22Rv1 (cell line): ENCODE data around the gene DAP3.
"Not testable (repeated sequence)": the region's sequence is repeated elsewhere in the genome, so short reads cannot be mapped to it uniquely, and the experiment has no call there.

Source experiments
- H3K27ac ChIP-seq: fragments of 450-650 bp; 2 replicates; pipeline ENCODE4 v1.5.1; 2017
- CTCF ChIP-seq: fragments of 450-650 bp; IDR thresholded peaks from 2 replicates; pipeline ENCODE4 v1.5.1; 2017; ENCODE audit warnings: mild to moderate bottlenecking
- ZFX ChIP-seq: fragments of 450-650 bp; IDR thresholded peaks from 2 replicates; pipeline ENCODE4 v1.6.1; 2017; ENCODE audit warnings: antibody characterized with exemption, borderline replicate concordance

Gene DAP3

GRCh38 chr1:155649676-155650075 lies 39.2 kb upstream of the DAP3 start:
- TF ChIP-seq ZFX, result no peak
- no peak for TF ChIP-seq CTCF
- H3K27ac ChIP-seq, result no peak overlapping the region

GRCh38 chr1:155650231-155650757 lies 38.6 kb upstream of the DAP3 start:
- peak overlapping the region; percentile 78 for H3K27ac ChIP-seq
- TF ChIP-seq CTCF (no peak), ZFX (no peak)

GRCh38 chr1:155651861-155652661 lies 36.8 kb upstream of the DAP3 start:
- TF ChIP-seq ZFX, result no peak
- no peak for TF ChIP-seq CTCF
- peak overlapping the region; percentile 78 for H3K27ac ChIP-seq

- no peak overlapping the region for H3K27ac ChIP-seq
- no peak for TF ChIP-seq ZFX
- no peak for TF ChIP-seq CTCF
These were observed 35.9 kb upstream of the DAP3 start for GRCh38 chr1:155652951-155653350.

DNA sequence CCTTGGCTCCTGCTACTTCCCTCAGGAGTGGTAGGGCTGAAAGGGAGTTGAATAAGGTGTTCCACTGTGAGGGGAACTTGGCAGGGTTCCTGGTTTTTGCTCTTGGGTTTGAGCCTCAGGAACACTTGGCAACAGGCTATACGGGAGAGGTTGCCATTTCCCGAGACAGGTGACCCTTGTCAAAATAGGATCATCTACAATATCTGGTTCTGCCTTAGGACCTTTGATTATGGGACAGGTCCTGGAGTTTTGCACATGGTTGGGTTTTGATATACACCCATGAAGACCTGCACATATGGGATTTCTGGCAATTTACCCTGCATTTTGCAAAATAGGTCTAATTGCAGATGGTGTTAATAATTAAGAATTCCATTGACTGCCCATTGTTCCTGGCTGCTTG lies 31.4 kb upstream of the DAP3 start:
- no peak for TF ChIP-seq ZFX
- TF ChIP-seq CTCF, result no peak
- H3K27ac ChIP-seq, result no peak overlapping the region

GRCh38 chr1:155661239-155661638 lies 27.7 kb upstream of the DAP3 start:
- H3K27ac ChIP-seq, result not testable (repeated sequence)

DNA sequence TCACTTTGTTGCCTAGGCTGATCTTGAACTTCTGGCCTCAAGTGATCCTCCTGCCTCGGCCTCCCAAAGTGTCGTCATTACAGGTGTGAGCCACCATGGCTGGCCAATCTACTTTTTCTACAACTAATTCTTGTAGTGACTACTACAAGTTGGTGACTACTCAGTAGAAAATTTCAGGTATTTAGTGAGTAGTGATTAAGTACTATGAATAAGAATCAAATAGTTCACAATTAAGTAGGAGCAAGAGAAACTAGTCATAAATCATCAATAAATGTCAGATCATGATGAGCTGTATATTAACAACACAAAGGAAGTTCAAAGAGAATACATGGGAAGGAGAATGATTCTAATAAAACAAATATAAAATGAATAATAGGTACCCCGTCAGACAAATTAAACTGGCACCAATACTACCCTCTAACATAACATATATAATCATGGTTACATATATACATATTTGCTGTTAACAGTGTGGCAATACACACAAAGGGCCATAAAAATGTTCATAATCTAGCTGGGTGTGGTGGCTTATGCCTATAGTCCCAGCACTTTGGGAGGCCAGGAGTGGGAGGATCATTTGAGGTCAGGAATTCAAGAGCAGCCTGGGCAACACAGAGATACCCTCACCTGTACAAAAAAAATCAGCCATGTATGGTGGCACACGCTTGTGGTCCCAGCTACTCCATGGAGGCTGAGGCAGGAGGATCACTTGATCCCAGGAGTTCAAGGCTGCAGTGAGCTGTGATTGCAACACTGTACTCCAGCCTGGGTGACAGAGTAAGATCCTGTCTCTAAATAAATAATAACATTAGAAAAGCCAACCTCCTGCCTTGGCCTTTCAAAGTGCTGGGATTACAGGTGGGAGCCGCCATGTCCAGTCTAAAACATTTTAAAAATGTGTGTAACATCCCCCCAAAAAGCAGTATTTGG lies 19.4 kb upstream of the DAP3 start:
- no peak overlapping the region for H3K27ac ChIP-seq
- no peak for TF ChIP-seq ZFX
- TF ChIP-seq CTCF, result no peak
